Type B pancreatic cell (in vitro differentiated cells): ENCODE measurements around the gene TNS3. TPM values are rescaled to one million over a fixed set of nuclear protein-coding genes. Genes with fewer than 3 reads are reported as not detected.

Experiments
- DNase-seq: peaks from one replicate; pipeline ENCODE4 v3.0.0; 2021; ENCODE audit warnings: mixed read lengths; ENCODE audit not compliant: unreplicated experiment; ENCODE audit errors: extremely low spot score
- H3K27ac Mint-ChIP-seq: 2 replicates; pipeline ENCODE4 v1.8.0; 2021; ENCODE audit warnings: mild to moderate bottlenecking, mixed read lengths
- H3K27me3 Mint-ChIP-seq: 2 replicates; pipeline ENCODE4 v1.8.0; 2021; ENCODE audit warnings: mixed read lengths
- H3K36me3 Mint-ChIP-seq: 2 replicates; pipeline ENCODE4 v1.8.0; 2021; ENCODE audit warnings: mixed read lengths
- H3K4me1 Mint-ChIP-seq: one replicate; pipeline ENCODE4 v1.8.0; 2021; ENCODE audit warnings: mixed read lengths; ENCODE audit not compliant: unreplicated experiment
- H3K4me3 Mint-ChIP-seq: 2 replicates; pipeline ENCODE4 v1.8.0; 2021; ENCODE audit warnings: mild to moderate bottlenecking, mixed read lengths
- H3K9me3 Mint-ChIP-seq: 2 replicates; pipeline ENCODE4 v1.8.0; 2021; ENCODE audit warnings: mixed read lengths
- CTCF ChIP-seq: fragments of 200-600 bp; sonication (generic); conservative IDR thresholded peaks from 2 replicates; pipeline ENCODE4 v1.5.0; 2021; ENCODE audit warnings: antibody characterized with exemption, mild to moderate bottlenecking
- total RNA-seq: library from RNA; stranded (reverse); gene quantifications from 2 replicates; pipeline ENCODE4 v1.2.1, GENCODE V29; 2021; ENCODE audit warnings: low replicate concordance

TNS3 gene
- total RNA-seq, 1 donor from 2014 or later: 138 TPM

- TF ChIP-seq CTCF: no peak
- no peaks in the 10 kb centered on the region for H3K9me3 Mint-ChIP-seq
- H3K4me3 Mint-ChIP-seq: no peak overlapping the region
- peaks cover 22% of the 10 kb centered on the region for H3K4me1 Mint-ChIP-seq
- no peak overlapping the region for H3K27ac Mint-ChIP-seq
- DNase-seq: no peak
- no peaks in the 10 kb centered on the region for H3K27me3 Mint-ChIP-seq
- H3K36me3 Mint-ChIP-seq: peaks cover 19% of the 10 kb centered on the region
Observed at GRCh38 chr7:47515305-47515834, 66.5 kb downstream of the TNS3 start.

- Mint-ChIP-seq H3K4me3 (no peak overlapping the region), H3K9me3 (no peaks in the 10 kb centered on the region), H3K27me3 (no peaks in the 10 kb centered on the region)
Observed at GRCh38 chr7:47514818-47515217, 67.1 kb downstream of the TNS3 start.

GRCh38 chr7:47514367-47514766 lies 67.5 kb downstream of the TNS3 start:
- DNase-seq: no peak
- H3K36me3 Mint-ChIP-seq: peaks cover 23% of the 10 kb centered on the region
- H3K9me3 Mint-ChIP-seq: no peaks in the 10 kb centered on the region
- H3K4me1 Mint-ChIP-seq: peaks cover 18% of the 10 kb centered on the region
- H3K4me3 Mint-ChIP-seq: no peak overlapping the region
- no peaks in the 10 kb centered on the region for H3K27me3 Mint-ChIP-seq
- TF ChIP-seq CTCF: no peak
- no peak overlapping the region for H3K27ac Mint-ChIP-seq

More at GRCh38 chr7:47514818-47515217, 67.1 kb downstream of the TNS3 start:
- TF ChIP-seq CTCF: no peak
- DNase-seq: no peak
- H3K36me3 Mint-ChIP-seq: peaks cover 19% of the 10 kb centered on the region
- H3K4me1 Mint-ChIP-seq: peaks cover 18% of the 10 kb centered on the region
- no peak overlapping the region for H3K27ac Mint-ChIP-seq

- Mint-ChIP-seq H3K4me1 (peaks cover 18% of the 10 kb centered on the region), H3K4me3 (no peak overlapping the region), H3K27ac (no peak overlapping the region), H3K9me3 (no peaks in the 10 kb centered on the region), H3K36me3 (peaks cover 25% of the 10 kb centered on the region), H3K27me3 (no peaks in the 10 kb centered on the region)
- DNase-seq: no peak
- no peak for TF ChIP-seq CTCF
Observed at GRCh38 chr7:47513741-47514241, 68.1 kb downstream of the TNS3 start.

- H3K9me3 Mint-ChIP-seq: no peaks in the 10 kb centered on the region
Observed at GRCh38 chr7:47512481-47513176, 69.3 kb downstream of the TNS3 start.

More at GRCh38 chr7:47512481-47513176, 69.3 kb downstream of the TNS3 start:
- H3K36me3 Mint-ChIP-seq: peaks cover 23% of the 10 kb centered on the region
- H3K27me3 Mint-ChIP-seq: no peaks in the 10 kb centered on the region
- TF ChIP-seq CTCF: no peak
- DNase-seq: no peak
- peaks cover 19% of the 10 kb centered on the region for H3K4me1 Mint-ChIP-seq
- peak overlapping the region; percentile 37 for H3K4me3 Mint-ChIP-seq
- peak overlapping the region; percentile 83 for H3K27ac Mint-ChIP-seq
